ENCODE measurements around the gene LINGO3.

Gene LINGO3

GRCh38 chr19:2344381-2344870 is 36.5 kb upstream of the LINGO3 start:
- no peak overlapping the region for H3K4me3 ChIP-seq (ENCODE audit: low read depth, low read length)
- DNase-seq (ENCODE audit: low read depth), result no peak
- no peak for TF ChIP-seq CTCF (conservative IDR thresholded peaks at IDR 0.05; ENCODE audit: low read depth, low read length)

DNA sequence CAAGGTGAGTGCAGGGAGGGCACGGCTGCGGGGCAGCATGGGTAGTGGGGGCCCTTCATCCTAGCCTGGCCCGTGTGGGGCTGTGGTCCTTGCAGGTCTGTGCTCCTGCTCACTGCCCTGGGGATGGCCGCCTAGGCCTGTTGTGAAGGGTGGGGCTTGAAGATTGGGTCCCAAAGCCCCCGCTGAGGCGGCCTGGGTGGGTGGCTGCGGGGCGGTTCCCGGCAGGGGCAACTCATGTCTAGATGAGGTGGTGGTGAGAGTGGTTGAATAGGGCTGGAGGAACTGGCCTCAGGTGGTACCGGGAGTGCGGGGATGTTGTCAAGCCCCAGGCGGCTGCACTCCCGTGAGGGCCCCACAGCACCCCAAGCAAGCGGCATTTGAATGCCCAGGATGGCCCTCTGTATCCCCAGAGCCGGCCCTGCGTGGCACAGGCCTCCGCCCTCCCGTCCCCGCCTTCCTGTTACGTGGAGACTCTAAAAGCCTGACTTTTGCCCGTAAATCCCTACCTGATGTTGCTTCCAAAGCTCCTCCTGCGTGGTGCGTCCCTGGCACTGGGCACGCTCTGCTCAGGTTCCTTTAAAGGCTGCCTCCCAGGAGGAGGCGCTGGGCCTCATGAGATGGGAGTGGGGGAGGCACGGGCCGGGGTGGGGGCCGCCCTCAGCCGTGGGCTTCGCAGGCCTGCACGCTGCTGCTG is 35.5 kb upstream of the LINGO3 start:
- TF ChIP-seq CTCF (conservative IDR thresholded peaks at IDR 0.05; ENCODE audit: low read depth, low read length), result no peak
- DNase-seq (ENCODE audit: low read depth), result no peak
- no peak overlapping the region for H3K4me3 ChIP-seq (ENCODE audit: low read depth, low read length)

DNA sequence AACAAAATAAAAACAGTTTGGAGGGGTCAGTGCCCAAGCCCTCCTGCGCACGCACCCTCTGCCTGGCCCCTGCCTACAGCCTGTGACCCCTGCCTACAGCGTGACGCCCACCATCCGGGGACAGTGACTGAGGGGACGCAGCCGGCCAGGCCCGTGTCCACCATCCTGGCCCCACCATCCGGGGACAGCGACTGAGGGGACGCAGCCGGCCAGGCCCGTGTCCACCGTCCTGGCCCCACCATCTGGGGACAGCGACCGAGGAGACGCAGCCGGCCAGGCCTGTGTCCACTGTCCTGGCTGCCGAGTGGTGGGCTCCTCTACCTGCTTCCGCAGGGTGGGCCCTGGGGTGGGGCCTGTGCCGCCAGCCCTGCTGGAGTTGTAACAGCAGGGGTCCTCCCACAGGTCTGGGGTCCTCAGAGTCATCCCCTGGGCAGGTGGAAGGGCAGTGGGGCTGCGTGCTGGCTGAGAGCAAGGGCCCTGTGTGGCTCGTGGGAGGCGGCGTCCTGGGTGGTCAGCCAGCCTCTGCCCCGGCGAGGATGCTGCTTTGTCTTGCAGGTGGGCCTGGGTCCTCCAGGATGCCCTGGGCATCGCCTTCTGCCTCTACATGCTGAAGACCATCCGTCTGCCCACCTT is 34.8 kb upstream of the LINGO3 start:
- DNase-seq (ENCODE audit: low read depth), result no peak
- TF ChIP-seq CTCF (conservative IDR thresholded peaks at IDR 0.05; ENCODE audit: low read depth, low read length), result no peak
- H3K4me3 ChIP-seq (ENCODE audit: low read depth, low read length), result no peak overlapping the region

- DNase-seq (ENCODE audit: low read depth), result no peak
- no peak for TF ChIP-seq CTCF (conservative IDR thresholded peaks at IDR 0.05; ENCODE audit: low read depth, low read length)
- no peak overlapping the region for H3K4me3 ChIP-seq (ENCODE audit: low read depth, low read length)
Observed at GRCh38 chr19:2341982-2342381, 34.0 kb upstream of the LINGO3 start.

DNA sequence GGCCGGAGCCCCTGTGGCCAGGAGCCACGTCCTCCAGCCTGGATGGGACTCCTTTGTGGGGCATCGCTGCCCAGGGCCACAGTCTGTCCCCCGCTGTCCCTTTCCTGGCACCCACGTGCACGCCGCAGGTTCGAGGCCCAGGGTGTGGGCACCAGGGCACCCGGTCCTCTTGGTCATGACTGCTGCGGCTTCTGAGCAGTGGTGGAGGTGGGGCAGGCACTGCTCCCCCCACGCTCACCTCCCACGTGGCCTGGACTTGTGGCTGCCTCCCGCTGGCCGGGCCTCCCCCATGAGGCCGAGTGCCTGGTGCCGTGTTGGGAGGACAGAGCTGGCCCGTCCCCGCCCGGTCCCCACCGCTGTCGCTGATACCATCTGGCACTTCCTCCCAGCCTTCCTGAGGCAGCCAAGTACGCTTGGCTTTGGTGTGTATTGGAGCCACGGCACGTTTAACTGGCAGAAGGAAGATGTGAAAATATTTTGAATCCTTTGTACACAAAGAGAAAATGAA is 33.3 kb upstream of the LINGO3 start:
- TF ChIP-seq CTCF (conservative IDR thresholded peaks at IDR 0.05; ENCODE audit: low read depth, low read length), result no peak
- no peak for DNase-seq (ENCODE audit: low read depth)
- no peak overlapping the region for H3K4me3 ChIP-seq (ENCODE audit: low read depth, low read length)

- H3K4me3 ChIP-seq (ENCODE audit: low read depth, low read length), result no peak overlapping the region
- no peak for DNase-seq (ENCODE audit: low read depth)
- no peak for TF ChIP-seq CTCF (conservative IDR thresholded peaks at IDR 0.05; ENCODE audit: low read depth, low read length)
Observed at GRCh38 chr19:2340496-2341243, 32.7 kb upstream of the LINGO3 start.
